ENCODE measurements around the gene FGF22. TPM values are rescaled to one million over a fixed set of nuclear protein-coding genes. Genes with fewer than 3 reads are reported as not detected.

FGF22 gene
- total and polyA plus RNA-seq, 3 donors from 2014 or later: 1.8 to 3.1 (median 2.6) TPM

GRCh38 chr19:595326-596262 is 44.1 kb upstream of the FGF22 start:
- Histone ChIP-seq H3K4me3 (no peak overlapping the region), H3K9me3 (no peaks in the 10 kb centered on the region), H3K27me3 (no peaks in the 10 kb centered on the region), H3K4me1 (no peaks in the 10 kb centered on the region), H3K27ac (no peak overlapping the region), H3K36me3 (ENCODE audit: low read depth, missing control alignments) (no peaks in the 10 kb centered on the region)
- WGBS, 2 donors: 76 to 83% methylated on average over 34 to 39 of the region's 42 CpGs
- intact Hi-C loops (cut with DNase I; ENCODE audit: low total_unique reads): no loop called here
- DNase-seq: no peak
- TF ChIP-seq, protein P1, sequence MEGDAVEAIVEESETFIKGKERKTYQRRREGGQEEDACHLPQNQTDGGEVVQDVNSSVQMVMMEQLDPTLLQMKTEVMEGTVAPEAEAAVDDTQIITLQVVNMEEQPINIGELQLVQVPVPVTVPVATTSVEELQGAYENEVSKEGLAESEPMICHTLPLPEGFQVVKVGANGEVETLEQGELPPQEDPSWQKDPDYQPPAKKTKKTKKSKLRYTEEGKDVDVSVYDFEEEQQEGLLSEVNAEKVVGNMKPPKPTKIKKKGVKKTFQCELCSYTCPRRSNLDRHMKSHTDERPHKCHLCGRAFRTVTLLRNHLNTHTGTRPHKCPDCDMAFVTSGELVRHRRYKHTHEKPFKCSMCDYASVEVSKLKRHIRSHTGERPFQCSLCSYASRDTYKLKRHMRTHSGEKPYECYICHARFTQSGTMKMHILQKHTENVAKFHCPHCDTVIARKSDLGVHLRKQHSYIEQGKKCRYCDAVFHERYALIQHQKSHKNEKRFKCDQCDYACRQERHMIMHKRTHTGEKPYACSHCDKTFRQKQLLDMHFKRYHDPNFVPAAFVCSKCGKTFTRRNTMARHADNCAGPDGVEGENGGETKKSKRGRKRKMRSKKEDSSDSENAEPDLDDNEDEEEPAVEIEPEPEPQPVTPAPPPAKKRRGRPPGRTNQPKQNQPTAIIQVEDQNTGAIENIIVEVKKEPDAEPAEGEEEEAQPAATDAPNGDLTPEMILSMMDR (IDR thresholded peaks at IDR 0.05): no peak
- TF ChIP-seq POLR2A (IDR thresholded peaks at IDR 0.05): no peak

DNA sequence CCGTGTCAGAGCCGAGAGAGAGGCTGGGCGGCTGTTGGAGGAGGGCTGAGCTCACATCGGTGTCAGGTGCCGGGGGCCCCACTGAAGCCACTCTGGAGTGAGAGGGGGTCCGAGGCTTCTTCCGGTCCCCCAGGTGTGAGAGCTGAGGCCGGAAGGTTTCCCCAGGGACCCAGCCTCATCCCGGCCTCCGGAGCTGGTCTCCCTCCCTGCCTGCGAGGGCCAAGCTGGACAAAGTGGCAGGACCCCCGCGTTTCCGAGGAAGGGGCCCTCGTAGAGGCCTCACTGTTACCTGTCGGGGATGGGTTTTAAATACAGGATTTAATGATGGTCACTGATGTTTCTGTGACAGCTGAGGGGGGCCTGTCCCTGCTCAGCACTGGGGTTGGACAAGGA is 43.4 kb upstream of the FGF22 start:
- 88 to 89% methylated on average over 3 to 16 of the region's 16 CpGs for WGBS, 2 donors

DNA sequence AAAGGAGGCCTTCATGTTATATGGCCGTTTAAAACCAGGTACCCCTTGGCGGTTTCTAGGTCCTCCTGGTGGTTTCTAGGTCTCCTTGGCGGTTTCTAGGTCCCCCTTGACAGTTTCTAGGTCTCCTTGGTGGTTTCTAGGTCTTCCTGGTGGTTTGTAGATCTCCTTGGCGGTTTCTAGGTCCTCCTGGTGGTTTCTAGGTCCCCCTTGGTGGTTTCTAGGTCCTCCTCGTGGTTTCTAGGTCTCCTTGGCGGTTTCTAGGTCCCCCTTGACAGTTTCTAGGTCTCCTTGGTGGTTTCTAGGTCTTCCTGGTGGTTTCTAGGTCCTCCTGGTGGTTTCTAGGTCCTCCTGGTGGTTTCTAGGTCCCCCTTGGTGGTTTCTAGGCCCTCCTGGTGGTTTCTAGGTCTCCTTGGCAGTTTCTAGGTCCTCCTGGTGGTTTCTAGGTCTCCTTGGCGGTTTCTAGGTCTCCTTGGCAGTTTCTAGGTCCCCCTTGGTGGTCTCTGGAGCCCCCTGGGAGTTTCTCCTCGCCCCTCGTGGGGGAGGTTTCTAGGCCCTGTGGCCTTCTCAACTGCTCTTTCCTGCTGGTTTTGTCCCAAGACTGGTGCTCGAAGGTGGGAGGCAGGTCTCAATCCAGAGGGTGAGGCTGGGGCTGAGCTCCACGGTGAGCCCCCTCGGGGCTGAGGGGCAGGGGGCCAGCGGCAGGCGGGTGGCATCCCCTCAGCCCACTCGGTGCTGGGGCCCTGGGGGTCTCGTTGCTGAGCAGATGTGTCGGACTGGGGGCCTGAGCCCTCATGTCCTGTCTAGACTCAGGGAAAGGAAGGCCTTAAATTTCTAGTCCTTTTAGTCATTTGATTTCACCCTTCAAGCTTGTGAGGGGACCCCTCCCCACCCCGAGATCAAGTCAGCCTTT is 42.0 kb upstream of the FGF22 start:
- Histone ChIP-seq H3K27me3 (no peaks in the 10 kb centered on the region), H3K9me3 (no peaks in the 10 kb centered on the region), H3K27ac (no peak overlapping the region), H3K4me1 (no peaks in the 10 kb centered on the region), H3K4me3 (no peak overlapping the region), H3K36me3 (ENCODE audit: low read depth, missing control alignments) (no peaks in the 10 kb centered on the region)
- TF ChIP-seq, protein P1 (IDR thresholded peaks at IDR 0.05): no peak
- no peak for TF ChIP-seq POLR2A (IDR thresholded peaks at IDR 0.05)
- WGBS, 2 donors: 76 to 81% methylated on average over 14 to 18 of the region's 18 CpGs
- DNase-seq: no peak
- intact Hi-C loops (cut with DNase I; ENCODE audit: low total_unique reads): no loop called here

More for the DNA sequence above, 43.4 kb upstream of the FGF22 start:
- Histone ChIP-seq H3K27me3 (no peaks in the 10 kb centered on the region), H3K27ac (no peak overlapping the region), H3K4me3 (no peak overlapping the region), H3K9me3 (no peaks in the 10 kb centered on the region), H3K36me3 (ENCODE audit: low read depth, missing control alignments) (no peaks in the 10 kb centered on the region), H3K4me1 (no peaks in the 10 kb centered on the region)
- intact Hi-C loops (cut with DNase I; ENCODE audit: low total_unique reads): no loop called here
- DNase-seq: no peak
- TF ChIP-seq, protein P1 (IDR thresholded peaks at IDR 0.05): no peak
- no peak for TF ChIP-seq POLR2A (IDR thresholded peaks at IDR 0.05)

GRCh38 chr19:601310-601709 is 38.4 kb upstream of the FGF22 start:
- no peak for TF ChIP-seq POLR2A (IDR thresholded peaks at IDR 0.05)
- TF ChIP-seq, protein P1 (IDR thresholded peaks at IDR 0.05): no peak
- no peak for DNase-seq
- 91 to 93% methylated on average over 28 of the region's 28 CpGs for WGBS, 2 donors
- no peak overlapping the region for H3K27ac ChIP-seq
- no peaks in the 10 kb centered on the region for H3K4me1 ChIP-seq
- H3K36me3 ChIP-seq (ENCODE audit: low read depth, missing control alignments): no peaks in the 10 kb centered on the region
- no peak overlapping the region for H3K4me3 ChIP-seq
- intact Hi-C loops (cut with DNase I; ENCODE audit: low total_unique reads): no loop called here
- no peaks in the 10 kb centered on the region for H3K9me3 ChIP-seq
- H3K27me3 ChIP-seq: no peaks in the 10 kb centered on the region
